DLD1 (cell line): ENCODE results near the gene RPP21.

Source experiments
- in situ Hi-C: cut with HindIII; loops from 2 replicates; pipeline ENCODE4 v1.10.0; 2017; ENCODE audit warnings: low sequenced_read_pairs

The RPP21 gene

GRCh38 chr6:30378290-30378937, 33.5 kb downstream of the RPP21 start:
- in situ Hi-C loops, result no loop called here

GRCh38 chr6:30380464-30380863, 35.5 kb downstream of the RPP21 start:
- in situ Hi-C loops, result no loop called here

GRCh38 chr6:30386166-30386565, 41.2 kb downstream of the RPP21 start:
- in situ Hi-C loops, result no loop called here

GRCh38 chr6:30391240-30391639, 46.3 kb downstream of the RPP21 start:
- in situ Hi-C loops, result no loop called here

- in situ Hi-C loops, result no loop called here
Measured at GRCh38 chr6:30394139-30394538, 49.2 kb downstream of the RPP21 start.
